K562 (cell line): ENCODE results near the gene ADAMTSL3.

Experiments
- EP300 ChIP-seq: IDR thresholded peaks from 2 replicates; pipeline ENCODE4 v1.6.1; 2012; ENCODE audit warnings: low read length, improper control_type of control experiment
- FOXM1 ChIP-seq, 2 experiments: fragments of 450-650 bp in 1 of 2; sonication (generic) in 1 of 2; formaldehyde crosslinking in 1 of 2; IDR thresholded peaks; 2 replicates each; pipeline versions ENCODE4 v1.6.1 to v1.9.0; 2017 to 2022; ENCODE audit warnings: low read depth in 2 of 2, mild to moderate bottlenecking in 2 of 2, missing genetic modification reagents in 1 of 2, moderate library complexity in 1 of 2
- HDAC1 ChIP-seq, 2 experiments: fragments of 450-650 bp; IDR thresholded peaks; 2 replicates each; pipeline ENCODE4 v1.6.1; 2016 to 2017; ENCODE audit warnings: inconsistent platforms in 1 of 2, mild to moderate bottlenecking in 1 of 2, moderate library complexity in 1 of 2
- HDAC2 ChIP-seq: fragments of 450-650 bp; IDR thresholded peaks from 2 replicates; pipeline ENCODE4 v1.6.1; 2016; ENCODE audit warnings: mild to moderate bottlenecking
- RAD21 ChIP-seq, 2 experiments: fragments of 250-450 bp in 1 of 2; fragments of 450-650 bp in 1 of 2; sonication (Bioruptor Pico) in 1 of 2; formaldehyde crosslinking in 1 of 2; IDR thresholded peaks in 1 of 2; conservative IDR thresholded peaks in 1 of 2; 2 replicates each; pipeline versions ENCODE4 v1.4.0 to v1.8.0; 2020 to 2022; ENCODE audit warnings: mild to moderate bottlenecking in 2 of 2, moderate library complexity in 1 of 2
- ZNF143 ChIP-seq: sonication (generic); formaldehyde crosslinking; IDR thresholded peaks from 2 replicates; pipeline ENCODE4 v1.9.0; 2022; ENCODE audit warnings: mild to moderate bottlenecking, missing genetic modification reagents
- TF ChIP-seq, protein P1 (sequence below): sonication (generic); formaldehyde crosslinking; IDR thresholded peaks from 2 replicates; pipeline ENCODE4 v1.8.0; 2022; ENCODE audit warnings: mild to moderate bottlenecking, missing genetic modification reagents
- TF ChIP-seq, protein P2 (sequence below): sonication (generic); formaldehyde crosslinking; IDR thresholded peaks from 2 replicates; pipeline ENCODE4 v1.8.1; 2023; ENCODE audit warnings: mild to moderate bottlenecking, missing genetic modification reagents
- TF ChIP-seq, protein P3 (sequence below), 2 experiments: IDR thresholded peaks; 2 replicates each; pipeline ENCODE4 v1.6.1; 2012; ENCODE audit warnings: improper control_type of control experiment in 2 of 2, low read depth in 2 of 2, low read length in 2 of 2, borderline replicate concordance in 1 of 2

DNA sequence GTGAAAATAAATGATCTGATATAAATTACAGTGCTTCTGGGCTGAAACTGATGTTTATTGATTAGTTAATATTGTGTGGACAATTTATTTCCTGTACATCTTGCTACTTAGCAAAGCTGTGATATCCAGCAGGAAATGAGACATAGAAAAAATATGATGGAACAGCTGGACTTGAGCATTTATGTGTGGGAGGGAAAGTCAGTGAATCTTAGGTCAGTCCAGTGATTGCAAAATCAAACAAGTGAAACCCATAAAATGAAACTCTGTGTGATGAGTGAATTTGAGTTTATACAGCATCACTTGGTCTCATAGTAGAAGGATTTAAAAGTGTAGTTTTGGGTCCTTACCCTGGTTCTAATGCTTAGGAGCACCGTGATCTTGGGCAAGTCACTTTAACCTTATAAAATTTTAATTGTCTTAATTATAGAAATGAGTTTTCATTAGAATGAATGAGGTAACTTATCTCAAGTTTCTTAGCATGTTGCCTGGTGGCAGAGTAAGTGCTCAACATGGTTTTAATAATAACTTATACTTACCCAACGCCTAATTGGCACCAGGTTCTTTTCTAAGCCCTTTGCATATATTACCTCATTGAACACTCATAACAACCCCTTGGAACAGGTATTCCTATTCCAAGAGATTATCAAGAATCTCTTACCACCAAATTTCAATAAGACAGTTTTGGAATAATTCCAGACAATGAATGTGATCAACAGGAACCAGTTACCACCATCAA, 194.6 kb downstream of the ADAMTSL3 start:
- no peak for TF ChIP-seq HDAC2
- TF ChIP-seq FOXM1 (IDR thresholded peaks at IDR 0.05; ENCODE audit: low read depth) = no peak
- no peak for TF ChIP-seq FOXM1 (CRISPR knock-in tag; IDR thresholded peaks at IDR 0.05; ENCODE audit: low read depth)
- no peak for TF ChIP-seq ZNF143 (CRISPR knock-in tag)
- no peak for TF ChIP-seq EP300
- TF ChIP-seq, protein P1, sequence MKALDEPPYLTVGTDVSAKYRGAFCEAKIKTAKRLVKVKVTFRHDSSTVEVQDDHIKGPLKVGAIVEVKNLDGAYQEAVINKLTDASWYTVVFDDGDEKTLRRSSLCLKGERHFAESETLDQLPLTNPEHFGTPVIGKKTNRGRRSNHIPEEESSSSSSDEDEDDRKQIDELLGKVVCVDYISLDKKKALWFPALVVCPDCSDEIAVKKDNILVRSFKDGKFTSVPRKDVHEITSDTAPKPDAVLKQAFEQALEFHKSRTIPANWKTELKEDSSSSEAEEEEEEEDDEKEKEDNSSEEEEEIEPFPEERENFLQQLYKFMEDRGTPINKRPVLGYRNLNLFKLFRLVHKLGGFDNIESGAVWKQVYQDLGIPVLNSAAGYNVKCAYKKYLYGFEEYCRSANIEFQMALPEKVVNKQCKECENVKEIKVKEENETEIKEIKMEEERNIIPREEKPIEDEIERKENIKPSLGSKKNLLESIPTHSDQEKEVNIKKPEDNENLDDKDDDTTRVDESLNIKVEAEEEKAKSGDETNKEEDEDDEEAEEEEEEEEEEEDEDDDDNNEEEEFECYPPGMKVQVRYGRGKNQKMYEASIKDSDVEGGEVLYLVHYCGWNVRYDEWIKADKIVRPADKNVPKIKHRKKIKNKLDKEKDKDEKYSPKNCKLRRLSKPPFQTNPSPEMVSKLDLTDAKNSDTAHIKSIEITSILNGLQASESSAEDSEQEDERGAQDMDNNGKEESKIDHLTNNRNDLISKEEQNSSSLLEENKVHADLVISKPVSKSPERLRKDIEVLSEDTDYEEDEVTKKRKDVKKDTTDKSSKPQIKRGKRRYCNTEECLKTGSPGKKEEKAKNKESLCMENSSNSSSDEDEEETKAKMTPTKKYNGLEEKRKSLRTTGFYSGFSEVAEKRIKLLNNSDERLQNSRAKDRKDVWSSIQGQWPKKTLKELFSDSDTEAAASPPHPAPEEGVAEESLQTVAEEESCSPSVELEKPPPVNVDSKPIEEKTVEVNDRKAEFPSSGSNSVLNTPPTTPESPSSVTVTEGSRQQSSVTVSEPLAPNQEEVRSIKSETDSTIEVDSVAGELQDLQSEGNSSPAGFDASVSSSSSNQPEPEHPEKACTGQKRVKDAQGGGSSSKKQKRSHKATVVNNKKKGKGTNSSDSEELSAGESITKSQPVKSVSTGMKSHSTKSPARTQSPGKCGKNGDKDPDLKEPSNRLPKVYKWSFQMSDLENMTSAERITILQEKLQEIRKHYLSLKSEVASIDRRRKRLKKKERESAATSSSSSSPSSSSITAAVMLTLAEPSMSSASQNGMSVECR (CRISPR knock-in tag) = no peak
- TF ChIP-seq, protein P2, sequence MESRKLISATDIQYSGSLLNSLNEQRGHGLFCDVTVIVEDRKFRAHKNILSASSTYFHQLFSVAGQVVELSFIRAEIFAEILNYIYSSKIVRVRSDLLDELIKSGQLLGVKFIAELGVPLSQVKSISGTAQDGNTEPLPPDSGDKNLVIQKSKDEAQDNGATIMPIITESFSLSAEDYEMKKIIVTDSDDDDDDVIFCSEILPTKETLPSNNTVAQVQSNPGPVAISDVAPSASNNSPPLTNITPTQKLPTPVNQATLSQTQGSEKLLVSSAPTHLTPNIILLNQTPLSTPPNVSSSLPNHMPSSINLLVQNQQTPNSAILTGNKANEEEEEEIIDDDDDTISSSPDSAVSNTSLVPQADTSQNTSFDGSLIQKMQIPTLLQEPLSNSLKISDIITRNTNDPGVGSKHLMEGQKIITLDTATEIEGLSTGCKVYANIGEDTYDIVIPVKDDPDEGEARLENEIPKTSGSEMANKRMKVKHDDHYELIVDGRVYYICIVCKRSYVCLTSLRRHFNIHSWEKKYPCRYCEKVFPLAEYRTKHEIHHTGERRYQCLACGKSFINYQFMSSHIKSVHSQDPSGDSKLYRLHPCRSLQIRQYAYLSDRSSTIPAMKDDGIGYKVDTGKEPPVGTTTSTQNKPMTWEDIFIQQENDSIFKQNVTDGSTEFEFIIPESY (CRISPR knock-in tag) = no peak
- TF ChIP-seq, protein P3, sequence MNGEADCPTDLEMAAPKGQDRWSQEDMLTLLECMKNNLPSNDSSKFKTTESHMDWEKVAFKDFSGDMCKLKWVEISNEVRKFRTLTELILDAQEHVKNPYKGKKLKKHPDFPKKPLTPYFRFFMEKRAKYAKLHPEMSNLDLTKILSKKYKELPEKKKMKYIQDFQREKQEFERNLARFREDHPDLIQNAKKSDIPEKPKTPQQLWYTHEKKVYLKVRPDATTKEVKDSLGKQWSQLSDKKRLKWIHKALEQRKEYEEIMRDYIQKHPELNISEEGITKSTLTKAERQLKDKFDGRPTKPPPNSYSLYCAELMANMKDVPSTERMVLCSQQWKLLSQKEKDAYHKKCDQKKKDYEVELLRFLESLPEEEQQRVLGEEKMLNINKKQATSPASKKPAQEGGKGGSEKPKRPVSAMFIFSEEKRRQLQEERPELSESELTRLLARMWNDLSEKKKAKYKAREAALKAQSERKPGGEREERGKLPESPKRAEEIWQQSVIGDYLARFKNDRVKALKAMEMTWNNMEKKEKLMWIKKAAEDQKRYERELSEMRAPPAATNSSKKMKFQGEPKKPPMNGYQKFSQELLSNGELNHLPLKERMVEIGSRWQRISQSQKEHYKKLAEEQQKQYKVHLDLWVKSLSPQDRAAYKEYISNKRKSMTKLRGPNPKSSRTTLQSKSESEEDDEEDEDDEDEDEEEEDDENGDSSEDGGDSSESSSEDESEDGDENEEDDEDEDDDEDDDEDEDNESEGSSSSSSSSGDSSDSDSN (IDR thresholded peaks at IDR 0.05; ENCODE audit: borderline replicate concordance in 1 of 2, low read depth in 2 of 2, low read length in 2 of 2) = no peak
- TF ChIP-seq RAD21 (CRISPR knock-in tag; conservative IDR thresholded peaks at IDR 0.05 in 1 of 2, IDR thresholded peaks at IDR 0.05 in 1 of 2) = no peak
- no peak for TF ChIP-seq HDAC1 (IDR thresholded peaks at IDR 0.05)
